ENCODE measurements around the gene GTF3C1.

GTF3C1 gene

GRCh38 chr16:27421961-27422740, 127.6 kb downstream of the GTF3C1 start:
- no peak for DNase-seq

GRCh38 chr16:27417047-27417671, 132.6 kb downstream of the GTF3C1 start:
- peak; percentile 48 for DNase-seq

GRCh38 chr16:27414788-27415431, 134.8 kb downstream of the GTF3C1 start:
- no peak for DNase-seq

- no peak for DNase-seq
These were observed 135.8 kb downstream of the GTF3C1 start for GRCh38 chr16:27413956-27414355.

- no peak for DNase-seq
These were observed 139.0 kb downstream of the GTF3C1 start for GRCh38 chr16:27410761-27411160.

All from activated CD4-positive, alpha-beta T cell treated with anti-CD3 and anti-CD28 coated beads for 48 hours (primary cell).